Measurements from ENCODE around the gene SBNO2.

Gene SBNO2

DNA sequence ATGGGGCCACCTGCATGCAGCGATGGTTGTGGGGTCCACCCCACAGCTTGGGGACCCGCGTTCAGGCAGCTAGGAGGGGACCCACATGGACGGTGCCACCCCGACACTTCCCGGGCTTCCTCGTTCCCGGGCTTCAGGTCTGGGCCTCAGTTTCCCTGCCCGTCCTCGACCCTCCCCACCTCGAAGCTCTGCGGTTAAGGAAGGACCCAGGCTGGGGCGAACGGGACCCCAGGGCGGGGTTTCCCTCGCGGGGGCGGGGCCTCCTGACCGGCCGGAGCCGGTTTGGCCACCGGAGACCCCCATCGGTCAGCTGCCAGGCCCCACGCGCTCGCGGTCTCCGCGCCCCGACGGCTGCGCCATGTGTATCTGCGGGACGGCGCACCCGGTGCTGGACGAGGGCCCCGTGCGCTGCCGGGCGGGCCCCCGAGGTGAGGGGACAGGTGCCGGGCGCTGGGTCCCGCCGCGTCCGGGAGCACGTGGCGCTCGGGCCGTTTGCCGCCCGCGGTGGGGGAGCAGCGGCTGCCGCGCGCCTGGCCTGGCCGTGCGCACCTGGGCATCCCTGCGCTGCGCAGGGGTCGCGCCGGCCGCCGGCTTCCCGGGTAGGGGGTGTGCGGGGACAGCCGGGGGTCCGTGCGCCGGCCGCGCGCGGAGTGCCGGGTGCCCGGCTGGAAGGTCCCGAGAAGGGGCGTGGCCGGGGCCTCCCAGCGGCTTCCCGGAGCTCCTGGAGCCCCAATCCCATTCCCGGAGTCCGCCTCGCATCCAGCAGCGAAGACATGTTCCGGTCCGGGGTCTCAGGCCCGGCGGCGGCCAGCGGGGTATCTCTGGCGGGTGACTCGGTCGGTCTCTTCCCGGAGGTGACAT, 102.9 kb downstream of the SBNO2 start:
- no peak for DNase-seq (ENCODE audit: low read depth)

DNA sequence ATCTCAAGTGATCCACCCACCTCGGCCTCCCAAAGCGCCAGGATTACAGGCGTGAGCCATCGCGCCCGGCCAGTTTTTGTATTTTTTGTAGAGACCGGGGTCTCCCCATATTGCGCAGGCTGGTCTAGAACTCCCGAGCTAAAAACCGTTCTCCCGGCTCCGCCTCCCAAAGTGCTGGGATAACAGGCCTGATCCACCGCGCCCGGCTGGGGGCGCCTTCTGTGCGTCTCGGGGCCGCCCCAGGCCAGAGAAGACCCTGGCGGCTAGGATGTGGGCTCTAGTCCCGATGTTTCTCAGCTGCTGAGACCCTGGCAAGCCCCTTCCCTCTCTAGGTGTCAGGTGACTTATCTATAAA, 103.5 kb downstream of the SBNO2 start:
- no peak for DNase-seq (ENCODE audit: low read depth)

GRCh38 chr19:1069009-1069779, 104.9 kb downstream of the SBNO2 start:
- DNase-seq (ENCODE audit: low read depth), result no peak

DNA sequence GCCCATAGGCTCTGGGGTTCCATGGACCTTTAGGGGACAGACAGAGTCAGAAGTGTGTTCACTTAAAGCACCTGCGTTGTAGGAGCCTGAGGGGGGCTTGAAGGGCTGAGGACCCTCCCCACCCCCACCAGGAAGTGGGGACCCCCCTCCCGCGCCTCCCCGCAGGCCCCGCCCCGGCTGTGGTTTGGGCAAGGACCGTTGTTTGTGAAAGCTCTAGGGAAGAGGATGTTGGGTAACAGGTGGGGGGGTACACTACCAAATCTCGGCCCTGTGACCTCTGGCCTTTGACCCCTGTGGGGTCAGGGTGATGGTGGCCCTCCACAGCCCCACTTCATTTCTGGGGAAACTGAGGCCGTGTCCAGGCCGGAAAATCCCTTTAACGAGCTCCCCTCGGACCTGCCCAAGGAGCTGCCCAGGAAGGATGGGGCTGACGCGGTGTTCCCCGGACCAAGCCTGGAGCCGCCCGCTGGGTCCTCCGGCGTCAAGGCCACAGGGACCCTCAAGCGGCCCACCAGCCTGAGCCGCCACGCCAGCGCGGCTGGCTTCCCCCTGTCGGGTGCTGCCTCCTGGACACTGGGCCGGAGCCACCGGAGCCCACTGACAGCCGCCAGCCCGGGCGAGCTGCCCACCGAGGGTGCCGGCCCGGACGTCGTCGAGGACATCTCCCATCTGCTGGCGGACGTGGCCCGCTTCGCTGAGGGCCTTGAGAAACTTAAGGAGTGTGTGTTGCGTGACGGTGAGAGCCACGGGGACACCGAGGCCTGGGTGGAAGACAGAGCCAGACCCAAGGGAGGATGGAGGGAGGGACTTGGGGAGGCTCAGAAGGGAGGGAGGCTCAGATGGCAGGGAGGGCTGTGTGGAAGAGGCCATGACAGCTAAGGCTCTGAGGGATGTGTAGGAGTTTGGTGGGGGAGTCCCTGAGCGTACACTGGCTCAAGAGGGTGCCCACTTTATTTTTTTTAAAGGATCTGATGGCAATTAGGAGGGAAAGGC, 105.8 kb downstream of the SBNO2 start:
- peak; percentile 61 for DNase-seq (ENCODE audit: low read depth)

- no peak for DNase-seq (ENCODE audit: low read depth)
Observed at GRCh38 chr19:1067341-1067957, 106.6 kb downstream of the SBNO2 start.

DNA sequence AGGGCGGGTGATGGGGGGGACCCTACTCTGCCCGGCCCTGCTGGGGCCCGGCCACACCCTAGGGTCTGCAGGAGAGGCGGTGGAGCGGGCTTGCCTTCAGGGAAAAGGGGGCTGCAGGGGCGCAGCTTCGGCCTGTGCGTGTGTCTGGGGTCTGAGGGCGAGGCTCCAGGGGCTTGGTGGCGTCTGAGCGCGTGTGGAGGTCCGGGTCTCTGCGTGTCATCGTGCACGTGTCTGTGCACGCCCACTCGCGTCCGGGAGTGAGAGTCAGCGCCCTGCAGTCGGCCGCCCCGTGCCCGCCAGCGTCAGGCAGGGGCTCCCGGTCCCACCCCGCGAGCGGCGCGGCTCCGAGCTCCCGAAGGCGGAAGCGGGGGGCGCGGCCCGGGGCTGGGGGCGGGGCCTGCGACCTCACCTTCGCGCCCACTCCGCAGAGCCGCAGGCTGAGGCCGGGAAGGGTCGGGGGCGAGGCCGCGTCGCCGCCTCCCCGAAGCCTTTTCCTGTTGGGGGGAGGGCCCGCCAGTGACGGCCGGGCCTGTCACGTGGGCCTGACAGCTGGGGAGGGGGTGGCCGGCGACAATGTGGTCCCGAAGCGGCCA, 107.2 kb downstream of the SBNO2 start, which contains the start of gene ARHGAP45:
ARHGAP45 (plus strand) TSS at position 420 of the 593 bp plus-strand sequence. CDS start 239 bp downstream, outside the sequence.
- peak; percentile 63 for DNase-seq (ENCODE audit: low read depth)

DNA sequence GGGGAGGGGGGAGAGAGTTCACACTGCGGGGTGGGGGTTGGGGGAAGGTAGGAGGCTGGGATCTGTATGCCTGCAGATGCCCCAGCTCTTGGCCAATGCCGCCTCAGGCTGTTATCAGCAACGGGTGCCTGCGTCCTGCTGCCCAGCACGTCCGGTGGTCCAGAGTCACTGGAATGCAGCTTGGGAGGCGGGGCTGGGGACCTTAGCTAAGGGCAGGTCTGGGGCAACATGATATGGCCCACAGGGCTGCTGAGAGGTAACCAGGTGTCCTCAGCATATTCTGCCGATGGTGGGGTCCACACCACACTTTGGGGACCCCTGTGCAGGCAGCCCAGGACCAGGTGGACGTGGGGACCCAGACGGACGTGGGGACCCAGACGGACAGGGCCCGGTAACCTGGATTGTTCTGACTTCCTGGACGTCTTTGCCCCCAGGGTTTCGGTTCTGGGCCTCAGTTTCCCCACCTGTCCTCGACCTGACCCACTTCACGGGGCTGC, 107.8 kb downstream of the SBNO2 start:
- DNase-seq (ENCODE audit: low read depth), result no peak

DNA sequence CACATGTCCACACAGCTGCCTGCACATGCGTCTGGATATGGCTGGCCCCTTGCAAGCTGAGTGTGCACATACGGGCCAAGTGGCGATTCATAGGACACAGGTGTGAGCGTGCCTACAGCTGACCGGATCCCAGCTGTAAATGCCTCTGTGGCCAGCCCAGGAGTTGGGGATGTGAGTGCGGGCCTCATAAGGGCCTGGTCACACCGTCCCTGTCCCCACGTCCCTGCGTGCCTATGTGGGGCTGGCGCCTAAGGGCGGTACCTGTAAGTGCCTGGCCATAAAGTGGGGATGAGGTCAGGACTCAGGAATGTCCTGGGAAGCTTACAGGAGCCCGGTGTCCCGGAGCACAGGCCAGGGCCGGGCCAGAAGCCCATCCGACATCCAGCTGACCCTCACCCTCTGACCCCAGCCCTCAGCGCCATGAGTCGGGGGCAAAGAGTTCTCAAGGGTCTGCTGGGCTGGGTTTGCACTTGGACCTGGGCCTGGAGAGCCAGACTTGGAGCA, 108.4 kb downstream of the SBNO2 start:
- no peak for DNase-seq (ENCODE audit: low read depth)

DNA sequence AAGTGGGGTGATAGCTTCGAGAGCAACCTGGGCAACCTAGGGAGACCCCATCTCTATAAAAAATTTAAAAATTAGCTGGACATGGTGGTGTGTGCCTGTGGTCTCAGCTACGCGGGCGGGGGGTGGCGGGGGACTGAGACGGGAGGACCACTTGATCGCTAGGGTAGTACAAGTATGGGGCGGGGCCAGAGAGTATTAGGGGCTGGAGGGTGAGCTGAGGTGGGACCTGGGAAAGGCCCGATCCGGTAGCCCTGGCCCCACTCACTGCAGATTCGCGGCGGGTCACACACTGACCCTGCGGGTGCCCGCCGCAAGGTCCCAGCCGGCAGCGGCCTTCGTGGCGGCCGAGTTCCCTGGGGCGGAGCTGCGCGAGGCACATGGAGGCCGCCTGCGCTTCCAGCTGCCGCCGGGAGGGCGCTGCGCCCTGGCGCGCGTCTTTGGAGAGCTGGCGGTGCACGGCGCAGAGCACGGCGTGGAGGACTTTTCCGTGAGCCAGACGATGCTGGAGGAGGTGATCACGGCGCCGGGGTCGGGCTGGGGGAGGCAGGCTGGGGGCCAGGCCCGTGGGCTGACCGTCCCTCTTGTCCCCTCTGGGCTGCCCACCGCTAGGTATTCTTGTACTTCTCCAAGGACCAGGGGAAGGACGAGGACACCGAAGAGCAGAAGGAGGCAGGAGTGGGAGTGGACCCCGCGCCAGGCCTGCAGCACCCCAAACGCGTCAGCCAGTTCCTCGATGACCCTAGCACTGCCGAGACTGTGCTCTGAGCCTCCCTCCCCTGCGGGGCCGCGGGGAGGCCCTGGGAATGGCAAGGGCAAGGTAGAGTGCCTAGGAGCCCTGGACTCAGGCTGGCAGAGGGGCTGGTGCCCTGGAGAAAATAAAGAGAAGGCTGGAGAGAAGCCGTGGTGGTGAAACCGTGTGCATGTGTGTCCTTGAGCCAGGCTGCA, 109.1 kb downstream of the SBNO2 start:
- no peak for DNase-seq (ENCODE audit: low read depth)

DNA sequence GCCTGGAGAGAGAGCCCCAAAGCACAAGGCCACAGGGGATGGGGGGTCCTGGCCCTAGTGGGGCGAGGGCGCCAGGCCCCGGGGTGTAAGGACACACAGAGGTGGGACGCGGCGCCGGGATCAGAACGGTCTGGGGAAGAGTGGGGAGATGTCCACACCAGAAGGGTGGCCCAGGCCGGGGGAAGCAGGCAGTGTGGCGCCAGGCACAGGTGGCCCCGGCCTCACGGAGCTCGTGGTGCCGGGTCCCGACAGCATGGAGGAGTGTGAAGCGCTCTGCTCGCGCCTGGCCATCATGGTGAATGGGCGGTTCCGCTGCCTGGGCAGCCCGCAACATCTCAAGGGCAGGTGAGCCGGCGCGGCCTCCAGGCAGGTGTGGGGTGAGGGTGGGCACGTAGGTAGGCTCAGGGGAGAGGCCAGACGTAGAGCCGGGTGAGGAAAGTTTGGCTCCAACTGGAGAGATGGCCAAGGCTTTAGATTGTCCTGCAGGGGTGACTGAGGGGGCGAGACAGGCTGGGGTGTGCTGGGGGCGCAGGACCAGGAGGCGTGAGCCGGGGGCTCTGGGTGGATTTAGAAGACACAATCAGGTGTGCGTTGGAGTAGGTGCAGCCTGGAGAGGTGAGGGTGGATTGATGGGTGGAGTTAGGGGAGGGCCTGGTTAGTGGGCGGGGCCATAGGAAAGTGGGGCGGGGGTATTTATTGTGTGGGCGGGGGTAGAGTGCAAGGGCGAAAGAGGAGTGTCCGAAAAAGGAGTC, 110.0 kb downstream of the SBNO2 start:
- DNase-seq (ENCODE audit: low read depth), result no peak

DNA sequence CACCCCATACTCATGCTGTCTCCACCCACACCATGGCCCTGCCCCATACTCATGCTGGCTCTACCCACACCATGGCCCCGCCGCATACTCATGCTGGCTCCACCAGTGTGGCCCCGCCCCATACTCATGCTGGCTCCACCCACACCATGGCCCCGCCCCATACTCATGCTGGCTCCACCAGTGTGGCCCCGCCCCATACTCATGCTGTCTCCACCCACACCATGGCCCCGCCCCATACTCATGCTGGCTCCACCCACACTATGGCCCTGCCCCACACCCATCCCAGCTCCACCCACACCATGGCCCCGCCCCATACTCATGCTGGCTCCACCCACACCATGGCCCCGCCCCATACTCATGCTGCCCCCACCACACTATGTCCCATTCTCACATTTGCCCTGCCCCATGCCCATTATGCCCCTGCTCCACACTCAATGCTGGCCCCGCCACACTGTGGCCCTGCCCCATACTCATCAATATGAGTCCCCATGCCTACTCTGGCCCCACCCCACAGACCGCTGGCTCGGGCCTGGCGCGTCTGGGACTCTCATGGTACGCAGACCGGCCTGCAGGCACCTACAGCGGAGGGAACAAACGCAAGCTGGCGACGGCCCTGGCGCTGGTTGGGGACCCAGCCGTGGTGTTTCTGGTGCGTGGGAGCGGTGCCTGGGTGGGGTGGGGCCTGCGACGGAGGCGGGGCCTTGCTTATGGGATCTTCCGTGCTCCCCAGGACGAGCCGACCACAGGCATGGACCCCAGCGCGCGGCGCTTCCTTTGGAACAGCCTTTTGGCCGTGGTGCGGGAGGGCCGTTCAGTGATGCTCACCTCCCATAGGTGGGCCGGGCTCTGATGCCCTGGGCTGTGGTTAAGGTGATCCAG, 110.8 kb downstream of the SBNO2 start:
- no peak for DNase-seq (ENCODE audit: low read depth)

GRCh38 chr19:1062387-1063029, 111.6 kb downstream of the SBNO2 start:
- no peak for DNase-seq (ENCODE audit: low read depth)

DNA sequence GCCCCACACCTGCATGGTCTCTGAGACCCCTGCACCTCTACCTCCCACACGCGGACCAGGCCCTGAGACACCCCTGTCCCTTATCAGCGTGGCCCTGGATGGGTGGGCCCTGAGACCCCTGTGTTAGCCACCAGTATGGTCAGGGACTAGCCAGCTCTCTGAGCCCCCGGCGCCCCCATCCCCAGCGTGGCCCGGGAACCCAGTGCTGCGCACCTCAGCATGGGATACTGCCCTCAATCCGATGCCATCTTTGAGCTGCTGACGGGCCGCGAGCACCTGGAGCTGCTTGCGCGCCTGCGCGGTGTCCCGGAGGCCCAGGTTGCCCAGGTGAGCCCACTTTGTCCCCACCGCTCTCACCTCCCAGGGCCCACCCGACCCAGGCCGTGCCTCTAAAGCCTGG, 112.1 kb downstream of the SBNO2 start:
- DNase-seq (ENCODE audit: low read depth), result no peak

DNA sequence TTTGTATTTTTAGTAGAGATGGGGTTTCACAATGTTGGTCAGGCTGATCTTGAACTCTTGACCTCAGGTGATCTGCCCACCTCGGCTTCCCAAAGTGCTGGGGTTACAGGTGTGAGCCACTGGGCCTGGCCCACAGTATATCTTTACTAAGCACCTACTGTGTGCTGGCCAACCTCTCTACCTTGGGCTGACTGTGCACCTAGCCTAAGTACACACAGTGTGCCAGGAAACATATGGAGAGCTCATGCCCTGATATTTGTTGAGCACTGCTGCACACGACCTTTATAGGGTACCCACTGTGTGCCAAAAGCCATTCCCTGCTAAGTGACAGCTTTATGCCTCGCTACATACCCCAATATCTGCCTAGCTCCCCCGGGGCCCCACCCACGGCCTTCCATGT, 113.4 kb downstream of the SBNO2 start:
- no peak for DNase-seq (ENCODE audit: low read depth)

GRCh38 chr19:1058112-1058511, 116.0 kb downstream of the SBNO2 start:
- DNase-seq (ENCODE audit: low read depth), result no peak
